Measurements from ENCODE around the gene OR51G1. TPM values are rescaled to one million over a fixed set of nuclear protein-coding genes. Genes with fewer than 3 reads are reported as not detected.

OR51G1 gene
- total RNA-seq, 1 donor from 2014 or later = not detected

Other genes starting within 250 kb of the OR51G1 start
- 7.4 TPM for gene OR51E2, start 226.5 kb downstream of the OR51G1 start, total RNA-seq
- not detected for gene MMP26, start 219.6 kb downstream of the OR51G1 start, total RNA-seq
- not detected for gene OR51F1, start 154.4 kb downstream of the OR51G1 start, total RNA-seq
- not detected for gene OR52R1, start 120.0 kb downstream of the OR51G1 start, total RNA-seq
- gene OR51F2, start 103.0 kb downstream of the OR51G1 start, total RNA-seq = not detected
- gene OR51S1, start 75.1 kb downstream of the OR51G1 start, total RNA-seq = not detected
- not detected for gene OR51T1, start 42.4 kb downstream of the OR51G1 start, total RNA-seq
- not detected for gene OR51A7, start 20.6 kb downstream of the OR51G1 start, total RNA-seq
- gene OR51G2, start 5.0 kb downstream of the OR51G1 start, total RNA-seq = not detected
- not detected for gene OR51A4, start 23.3 kb upstream of the OR51G1 start, total RNA-seq
- gene OR51A2, start 31.4 kb upstream of the OR51G1 start, total RNA-seq = not detected
- not detected for gene OR51L1, start 70.5 kb upstream of the OR51G1 start, total RNA-seq
- not detected for gene OR52J3, start 122.2 kb upstream of the OR51G1 start, total RNA-seq
- gene OR52E2, start 135.3 kb upstream of the OR51G1 start, total RNA-seq = not detected
- gene OR52E1, start 145.2 kb upstream of the OR51G1 start, total RNA-seq = not detected
- not detected for gene OR52A5, start 214.0 kb upstream of the OR51G1 start, total RNA-seq
- gene OR52A1, start 230.4 kb upstream of the OR51G1 start, total RNA-seq = not detected